H1 (cell line): ENCODE data around the gene KCNQ2. TPM values are rescaled to one million over a fixed set of nuclear protein-coding genes. Genes with fewer than 3 reads are reported as not detected.

Experiments used
- CTCF ChIA-PET: fragments of 300-600 bp; sonication (Branson Sonifier 250); formaldehyde crosslinking; loops from one replicate; lab custom pipeline; 2021; ENCODE audit not compliant: partially characterized antibody; lab: Charles Lee
- POLR2A ChIA-PET: fragments of 300-600 bp; sonication (Branson Sonifier 250); formaldehyde crosslinking; loops from one replicate; lab custom pipeline; 2021; ENCODE audit warnings: inconsistent platforms; ENCODE audit not compliant: partially characterized antibody; lab: Charles Lee
- DNase-seq, 2 experiments: peaks; one replicate each; pipeline versions ENCODE4 v3.0.0 to v3.0.0-alpha.2; 2010 to 2022; ENCODE audit warnings: low spot score in 2 of 2, low read depth in 1 of 2, mixed read lengths in 1 of 2
- FAIRE-seq: peaks from 2 replicates; lab custom pipeline; 2011; peaks lifted over from hg19 to GRCh38; lab: Jason Lieb, UNC
- H2AFZ ChIP-seq: 2 replicates; pipeline ENCODE4 v1.8.1; 2012; ENCODE audit warnings: low read length, inconsistent platforms
- H2AK5ac ChIP-seq: 2 replicates; pipeline ENCODE4 v1.6.1; 2013; ENCODE audit warnings: low read depth, low read length
- H2BK120ac ChIP-seq: replicated peaks from 2 replicates; pipeline ENCODE3; 2013; ENCODE audit warnings: low read depth, low read length, inconsistent platforms
- H2BK12ac ChIP-seq: 2 replicates; pipeline ENCODE4 v1.6.1; 2013; ENCODE audit warnings: low read depth, low read length
- H2BK15ac ChIP-seq: 2 replicates; pipeline ENCODE4 v1.6.1; 2013; ENCODE audit warnings: low read length
- H2BK20ac ChIP-seq: 2 replicates; pipeline ENCODE4 v1.6.1; 2013; ENCODE audit warnings: low read length
- H2BK5ac ChIP-seq: 2 replicates; pipeline ENCODE4 v1.6.1; 2013; ENCODE audit warnings: low read depth, low read length
- H3K14ac ChIP-seq: 2 replicates; pipeline ENCODE4 v1.6.1; 2013; ENCODE audit warnings: inconsistent platforms; ENCODE audit not compliant: insufficient read length
- H3K18ac ChIP-seq: 2 replicates; pipeline ENCODE4 v1.6.1; 2013; ENCODE audit warnings: low read length; ENCODE audit errors: extremely low read depth
- H3K23ac ChIP-seq: 2 replicates; pipeline ENCODE4 v1.6.1; 2013; ENCODE audit warnings: inconsistent platforms; ENCODE audit not compliant: insufficient read length
- H3K23me2 ChIP-seq: 2 replicates; pipeline ENCODE4 v1.6.1; 2013; ENCODE audit warnings: low read depth, low read length
- H3K27ac ChIP-seq: 2 replicates; pipeline ENCODE4 v1.6.1; 2011; ENCODE audit warnings: low read depth, low read length, inconsistent platforms
- H3K27me3 ChIP-seq, 4 experiments: replicated peaks in 1 of 4; 1 replicate in 1 of 4; 2 replicates in 3 of 4; pipeline versions ENCODE4 v1.6.1 to v1.8.1; 2011 to 2013; ENCODE audit warnings: low read length in 3 of 4, mild to moderate bottlenecking in 3 of 4, inconsistent platforms in 2 of 4, mixed read lengths in 2 of 4, moderate library complexity in 1 of 4; ENCODE audit not compliant: control insufficient read depth in 3 of 4, insufficient read depth in 3 of 4; ENCODE audit errors: extremely low read depth in 1 of 4
- H3K36me3 ChIP-seq, 4 experiments: 2 replicates each; pipeline versions ENCODE4 v1.6.1 to v1.8.1; 2011 to 2013; ENCODE audit warnings: mild to moderate bottlenecking in 4 of 4, low read length in 3 of 4, moderate library complexity in 2 of 4, control low read depth in 1 of 4, inconsistent platforms in 1 of 4; ENCODE audit not compliant: insufficient read depth in 4 of 4, control insufficient read depth in 2 of 4
- H3K4ac ChIP-seq: replicated peaks from 2 replicates; pipeline ENCODE3; 2013; ENCODE audit warnings: low read length, low read depth, mixed read lengths, inconsistent platforms; ENCODE audit not compliant: insufficient read length
- H3K4me1 ChIP-seq, 4 experiments: replicated peaks in 1 of 4; 1 replicate in 1 of 4; 2 replicates in 3 of 4; pipeline versions ENCODE4 v1.6.1 to v1.8.1; 2011 to 2013; ENCODE audit warnings: low read length in 3 of 4, inconsistent platforms in 2 of 4, mixed read lengths in 1 of 4; ENCODE audit not compliant: insufficient read depth in 4 of 4, control insufficient read depth in 3 of 4
- H3K4me2 ChIP-seq, 2 experiments: 2 replicates each; pipeline versions ENCODE4 v1.6.1 to v1.8.1; 2011 to 2013; ENCODE audit warnings: low read depth in 2 of 2, low read length in 2 of 2, control low read depth in 1 of 2, inconsistent platforms in 1 of 2, mild to moderate bottlenecking in 1 of 2; ENCODE audit not compliant: insufficient read depth in 1 of 2
- H3K4me3 ChIP-seq, 4 experiments: fragments of 200-600, 300-600 bp in 1 of 4; sonication (generic), shearing (Covaris generic), sonication (Bioruptor Twin) in 1 of 4; 2 replicates each; pipeline versions ENCODE4 v1.5.1 to v1.8.1; 2011 to 2016; ENCODE audit warnings: low read length in 4 of 4, low read depth in 3 of 4, control low read depth in 2 of 4, inconsistent platforms in 2 of 4, mild to moderate bottlenecking in 2 of 4, mixed read lengths in 1 of 4, moderate library complexity in 1 of 4; ENCODE audit not compliant: insufficient read depth in 2 of 4; ENCODE audit errors: extremely low read depth in 1 of 4
- H3K56ac ChIP-seq: replicated peaks from 2 replicates; pipeline ENCODE3; 2013; ENCODE audit warnings: low read depth, mild to moderate bottlenecking, mixed read lengths, low read length, inconsistent platforms; ENCODE audit not compliant: insufficient read length
- H3K79me1 ChIP-seq: 2 replicates; pipeline ENCODE4 v1.6.1; 2013; ENCODE audit warnings: low read depth, low read length, control low read depth
- H3K79me2 ChIP-seq, 2 experiments: 2 replicates each; pipeline versions ENCODE4 v1.6.1 to v1.8.1; 2012 to 2013; ENCODE audit warnings: low read length in 2 of 2, mild to moderate bottlenecking in 2 of 2, inconsistent platforms in 1 of 2; ENCODE audit not compliant: insufficient read depth in 2 of 2, control insufficient read depth in 1 of 2
- H3K9ac ChIP-seq, 4 experiments: replicated peaks in 1 of 4; 1 replicate in 1 of 4; 2 replicates in 3 of 4; pipeline versions ENCODE4 v1.6.1 to v1.8.1; 2011 to 2013; ENCODE audit warnings: low read depth in 3 of 4, low read length in 3 of 4, control low read depth in 2 of 4, mild to moderate bottlenecking in 2 of 4, moderate library complexity in 2 of 4, inconsistent platforms in 1 of 4; ENCODE audit errors: extremely low read depth in 1 of 4
- H3K9me3 ChIP-seq, 2 experiments: 2 replicates each; pipeline versions ENCODE4 v1.6.1 to v1.8.1; 2012 to 2013; ENCODE audit warnings: mild to moderate bottlenecking in 2 of 2, moderate library complexity in 2 of 2, control low read depth in 1 of 2, inconsistent platforms in 1 of 2, low read depth in 1 of 2, low read length in 1 of 2, mixed read lengths in 1 of 2; ENCODE audit not compliant: insufficient read depth in 2 of 2
- H4K20me1 ChIP-seq, 2 experiments: replicated peaks in 1 of 2; 2 replicates each; pipeline versions ENCODE3 to v1.8.1; 2011 to 2013; ENCODE audit warnings: inconsistent platforms in 2 of 2, low read length in 2 of 2, mild to moderate bottlenecking in 1 of 2; ENCODE audit not compliant: insufficient read depth in 2 of 2, control insufficient read depth in 1 of 2
- H4K5ac ChIP-seq: 2 replicates; pipeline ENCODE4 v1.6.1; 2013; ENCODE audit warnings: low read length, low read depth, mixed read lengths, inconsistent platforms; ENCODE audit not compliant: insufficient read length
- H4K8ac ChIP-seq: 2 replicates; pipeline ENCODE4 v1.8.0; 2013; ENCODE audit warnings: mild to moderate bottlenecking, moderate library complexity, low read length, inconsistent platforms; ENCODE audit not compliant: insufficient read depth; ENCODE audit errors: extremely low read depth
- H4K91ac ChIP-seq: replicated peaks from 2 replicates; pipeline ENCODE3; 2013; ENCODE audit warnings: low read length, mixed read lengths, inconsistent platforms; ENCODE audit not compliant: insufficient read length
- FOSL1 ChIP-seq: IDR thresholded peaks from 2 replicates; pipeline ENCODE4 v1.6.1; 2011; ENCODE audit warnings: mild to moderate bottlenecking, low read depth, low read length, moderate library complexity; ENCODE audit not compliant: insufficient read depth
- GABPA ChIP-seq: IDR thresholded peaks from 2 replicates; pipeline ENCODE4 v1.6.1; 2011; ENCODE audit warnings: mild to moderate bottlenecking, low read length, moderate library complexity, borderline replicate concordance; ENCODE audit not compliant: insufficient read depth
- POU5F1 ChIP-seq: IDR thresholded peaks from 2 replicates; pipeline ENCODE4 v1.6.1; 2011; ENCODE audit warnings: low read depth, mild to moderate bottlenecking, low read length, moderate library complexity
- RBBP5 ChIP-seq: IDR thresholded peaks from 2 replicates; pipeline ENCODE4 v1.7.1; 2012; ENCODE audit warnings: low read depth, mild to moderate bottlenecking, inconsistent platforms, low read length, moderate library complexity, borderline replicate concordance
- WGBS, 2 experiments: shearing (Covaris generic) in 1 of 2; methylation state at CpG; one replicate each; pipeline versions ENCODE4 v1.1.6 to v1.1.7; 2013 to 2015; ENCODE audit warnings: low lambda C conversion rate in 2 of 2, mixed read lengths in 2 of 2, inconsistent platforms in 1 of 2, low coverage in 1 of 2, missing lambda C conversion rate in 1 of 2; ENCODE audit not compliant: insufficient replicate concordance in 2 of 2, insufficient coverage in 1 of 2, insufficient read length in 1 of 2; ENCODE audit errors: extremely low coverage in 1 of 2, missing lambda C conversion rate in 1 of 2; 5-methylcytosine and 5-hydroxymethylcytosine counted together
- polyA plus RNA-seq, 7 experiments: library from polyadenylated mRNA; depleted of rRNA in 3 of 7; stranded (reverse) in 5 of 7; unstranded in 2 of 7; fragments of >200 nt in 5 of 7; fragments of 200-250 nt in 2 of 7; gene quantifications; 1 replicate in 5 of 7; 2 replicates in 1 of 7; 4 replicates in 1 of 7; pipeline versions ENCODE4 v1.2.1 to v1.2.3, GENCODE V29; 2011 to 2013; ENCODE audit warnings: missing spikeins in 2 of 7, mixed read lengths in 2 of 7
- total RNA-seq: library from RNA; stranded (reverse); fragmentation: NEBNext Ultra II Directional; extraction: Animal tissue kit (Norgen Biotek cat#: 25700); gene quantifications from 2 replicates; pipeline ENCODE4 v1.2.1, GENCODE V29; 2021
- TF ChIP-seq, protein P1 (sequence below): IDR thresholded peaks from 2 replicates; pipeline ENCODE4 v1.6.1; 2012; ENCODE audit warnings: low read length, inconsistent platforms

The KCNQ2 gene
- total and polyA plus RNA-seq, 2 of the 8 experiments (the other 6 are each of a cell fraction or from before 2014, with no cell fraction given) = 82.6 to 243 TPM

DNA sequence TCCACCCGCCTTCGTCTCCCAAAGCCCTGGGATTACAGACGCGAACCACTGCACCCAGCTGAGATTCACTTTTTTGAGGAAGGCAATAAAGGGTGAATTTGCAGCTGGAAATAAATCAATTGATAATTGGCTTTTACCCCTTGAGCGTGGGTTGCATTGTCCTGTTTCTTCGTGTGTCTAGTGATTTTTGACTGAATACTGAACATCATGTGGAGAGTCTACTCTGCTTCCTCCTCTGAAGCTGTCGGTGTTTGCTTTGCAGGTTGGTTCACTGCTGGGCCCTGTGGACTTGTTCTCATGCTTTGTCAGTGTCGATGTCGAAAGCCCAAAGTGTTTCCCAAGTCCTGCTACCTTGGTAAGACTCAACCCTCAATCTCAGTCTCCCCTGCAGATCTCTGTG lies 32.2 kb upstream of the KCNQ2 start:
- ChIA-PET POLR2A (no interaction called here), CTCF (interaction anchor here (0.9 to 2.2 kb wide), 6 partner anchors 8 to 252 kb away, joined by 3 to 12 read pairs (median 4); no protein-coding TSS in a partner anchor)
- no peaks in the 10 kb centered on the region for H3K36me3 ChIP-seq
- TF ChIP-seq, protein P1, sequence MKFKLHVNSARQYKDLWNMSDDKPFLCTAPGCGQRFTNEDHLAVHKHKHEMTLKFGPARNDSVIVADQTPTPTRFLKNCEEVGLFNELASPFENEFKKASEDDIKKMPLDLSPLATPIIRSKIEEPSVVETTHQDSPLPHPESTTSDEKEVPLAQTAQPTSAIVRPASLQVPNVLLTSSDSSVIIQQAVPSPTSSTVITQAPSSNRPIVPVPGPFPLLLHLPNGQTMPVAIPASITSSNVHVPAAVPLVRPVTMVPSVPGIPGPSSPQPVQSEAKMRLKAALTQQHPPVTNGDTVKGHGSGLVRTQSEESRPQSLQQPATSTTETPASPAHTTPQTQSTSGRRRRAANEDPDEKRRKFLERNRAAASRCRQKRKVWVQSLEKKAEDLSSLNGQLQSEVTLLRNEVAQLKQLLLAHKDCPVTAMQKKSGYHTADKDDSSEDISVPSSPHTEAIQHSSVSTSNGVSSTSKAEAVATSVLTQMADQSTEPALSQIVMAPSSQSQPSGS = no peak
- TF ChIP-seq GABPA (no peak), POU5F1 (no peak), FOSL1 (no peak), RBBP5 (no peak)
- H2BK5ac ChIP-seq = no peak overlapping the region
- H3K9ac ChIP-seq = no peak overlapping the region
- H3K4ac ChIP-seq = no peak overlapping the region
- peaks cover 0 to 1% of the 10 kb centered on the region in 2 experiments for H4K20me1 ChIP-seq
- H3K79me1 ChIP-seq = no peaks in the 10 kb centered on the region
- H3K79me2 ChIP-seq = no peaks in the 10 kb centered on the region
- H3K9me3 ChIP-seq = peaks cover 0 to 6% of the 10 kb centered on the region in 2 experiments; a peak in 2 of 4 replicates
- FAIRE-seq (no peak), DNase-seq (no peak)
- H2AK5ac ChIP-seq = no peak overlapping the region
- H2BK20ac ChIP-seq = no peak overlapping the region
- no peak overlapping the region for H2AFZ ChIP-seq
- no peak overlapping the region for H3K14ac ChIP-seq
- no peak overlapping the region for H4K91ac ChIP-seq
- no peak overlapping the region for H3K56ac ChIP-seq
- no peak overlapping the region for H3K4me3 ChIP-seq
- H3K18ac ChIP-seq = no peak overlapping the region
- no peak overlapping the region for H2BK15ac ChIP-seq
- H3K4me2 ChIP-seq = no peak overlapping the region
- no peak overlapping the region for H2BK120ac ChIP-seq
- H2BK12ac ChIP-seq = no peak overlapping the region
- H3K23me2 ChIP-seq = no peaks in the 10 kb centered on the region; the same call in 1 of the 2 replicates
- no peak overlapping the region for H4K5ac ChIP-seq
- peaks cover 3 to 12% (median 6%) of the 10 kb centered on the region in 4 experiments; a peak in 6 of 7 replicates for H3K27me3 ChIP-seq
- no peak overlapping the region for H3K23ac ChIP-seq
- no peak overlapping the region for H4K8ac ChIP-seq
- peaks cover 0 to 16% (median 7%) of the 10 kb centered on the region in 4 experiments; a peak in 6 of 7 replicates for H3K4me1 ChIP-seq
- no peak overlapping the region for H3K27ac ChIP-seq
- 89% methylated on average over 9 of the region's 9 CpGs; no CpG with 5 or more reads in 1 of the 2 experiments for whole genome bisulfite sequencing, 2 experiments
